ENCODE data around the gene DDX10. TPM values are rescaled to one million over a fixed set of nuclear protein-coding genes. Genes with fewer than 3 reads are reported as not detected.
A peak's percentile ranks its signal among the peaks of the same experiment; 100 is the strongest.

The DDX10 gene
- total RNA-seq, 1 experiment from 2014 or later: 48.3 TPM

- no peak overlapping the region for H3K4ac ChIP-seq (ENCODE audit: low read depth, low read length)
- no peaks in the 10 kb centered on the region for H4K20me1 ChIP-seq (ENCODE audit: control insufficient read depth, insufficient read depth, insufficient read length)
- no peak for DNase-seq
- H3K23me2 ChIP-seq (ENCODE audit: insufficient read length, low read depth, low read length, poor library complexity, severe bottlenecking): no peaks in the 10 kb centered on the region
- no peak overlapping the region for H2AFZ ChIP-seq (ENCODE audit: low read length)
- no peak overlapping the region for H3K18ac ChIP-seq (ENCODE audit: insufficient read length, low read depth, low read length)
- H3K23ac ChIP-seq (ENCODE audit: insufficient read length, low read depth, low read length): no peak overlapping the region
- H4K8ac ChIP-seq (replicated peaks; ENCODE audit: insufficient read length, low read depth, low read length): no peak overlapping the region
- H3T11ph ChIP-seq (ENCODE audit: low read length): no peak overlapping the region
- no peak overlapping the region for H3K56ac ChIP-seq (ENCODE audit: insufficient read length, low read depth, low read length)
- no peaks in the 10 kb centered on the region for H3K79me1 ChIP-seq (ENCODE audit: insufficient read depth, low read depth, low read length, poor library complexity, severe bottlenecking)
- H2BK5ac ChIP-seq (ENCODE audit: insufficient read length, low read length): no peak overlapping the region
- no peaks in the 10 kb centered on the region for H3K27me3 Mint-ChIP-seq (ENCODE audit: low read depth)
- H2BK12ac ChIP-seq (ENCODE audit: insufficient read length, low read depth, low read length): no peak overlapping the region
- H4K91ac ChIP-seq (ENCODE audit: insufficient read length, low read depth, low read length): no peak overlapping the region
- H3K4me3 Mint-ChIP-seq: no peak overlapping the region
- no peak overlapping the region for H2BK120ac ChIP-seq (ENCODE audit: low read depth, low read length, poor library complexity, severe bottlenecking)
- H3K4me1 ChIP-seq (ENCODE audit: insufficient read depth, low read length): peaks cover 2% of the 10 kb centered on the region; the same call in 1 of the 2 replicates
- no peak overlapping the region for H2BK15ac ChIP-seq (ENCODE audit: low read depth, low read length)
- H2AK5ac ChIP-seq (ENCODE audit: insufficient read length, low read length): no peak overlapping the region
- no peak overlapping the region for H3K4me2 ChIP-seq (ENCODE audit: insufficient read depth, insufficient read length, low read length)
- no peaks in the 10 kb centered on the region for H3K36me3 Mint-ChIP-seq (ENCODE audit: insufficient read depth in 1 of 3, low read depth in 3 of 3)
- H3K79me2 ChIP-seq (ENCODE audit: insufficient read depth, low read length): no peaks in the 10 kb centered on the region
- peaks cover 44 to 45% of the 10 kb centered on the region in 2 experiments for H3K4me1 Mint-ChIP-seq
- H3K9ac ChIP-seq (ENCODE audit: extremely low read depth, insufficient read length, low read length): no peak overlapping the region
- no peak overlapping the region for H4K5ac ChIP-seq (ENCODE audit: insufficient read length, low read depth, low read length)
- H3K9me3 ChIP-seq (ENCODE audit: control insufficient read depth, low read depth, low read length): no peaks in the 10 kb centered on the region
- H3K27ac Mint-ChIP-seq: peak overlapping the region; percentile 2 to 85 (median 6); a peak in 5 of 7 replicates
- TF ChIP-seq CTCF (conservative IDR thresholded peaks at IDR 0.05): no peak
- no CpG with 5 or more reads among the region's 4 CpGs for WGBS (ENCODE audit: extremely low coverage, insufficient read length, low lambda C conversion rate)
- no peak overlapping the region for H2BK20ac ChIP-seq (ENCODE audit: low read depth, low read length, poor library complexity, severe bottlenecking)
- H3K9me3 Mint-ChIP-seq: no peaks in the 10 kb centered on the region
- no peak overlapping the region for H3K27ac ChIP-seq (ENCODE audit: insufficient read length, low read depth, low read length)
- no peak overlapping the region for H3K14ac ChIP-seq (ENCODE audit: insufficient read depth, low read length)
- no peaks in the 10 kb centered on the region for H3K27me3 ChIP-seq (ENCODE audit: insufficient read depth, low read length)
Observed at GRCh38 chr11:108870373-108871020, 205.6 kb downstream of the DDX10 start.
